Neural progenitor cell (in vitro differentiated cells): ENCODE measurements around the gene MYLK.

Experiments
- CTCF ChIP-seq: fragments of 200-600 bp; sonication (generic); IDR thresholded peaks from 2 replicates; pipeline ENCODE4 v1.5.1; 2017; ENCODE audit warnings: antibody characterized with exemption, mild to moderate bottlenecking
- EZH2 ChIP-seq: fragments of 200-600 bp; sonication (generic); IDR thresholded peaks from 2 replicates; pipeline ENCODE4 v1.6.1; 2017; ENCODE audit warnings: antibody characterized with exemption, mild to moderate bottlenecking, moderate library complexity
- EZH2phosphoT487 ChIP-seq: fragments of 200-600 bp; sonication (generic); IDR thresholded peaks from 2 replicates; pipeline ENCODE4 v1.6.1; 2017; ENCODE audit warnings: antibody characterized with exemption

DNA sequence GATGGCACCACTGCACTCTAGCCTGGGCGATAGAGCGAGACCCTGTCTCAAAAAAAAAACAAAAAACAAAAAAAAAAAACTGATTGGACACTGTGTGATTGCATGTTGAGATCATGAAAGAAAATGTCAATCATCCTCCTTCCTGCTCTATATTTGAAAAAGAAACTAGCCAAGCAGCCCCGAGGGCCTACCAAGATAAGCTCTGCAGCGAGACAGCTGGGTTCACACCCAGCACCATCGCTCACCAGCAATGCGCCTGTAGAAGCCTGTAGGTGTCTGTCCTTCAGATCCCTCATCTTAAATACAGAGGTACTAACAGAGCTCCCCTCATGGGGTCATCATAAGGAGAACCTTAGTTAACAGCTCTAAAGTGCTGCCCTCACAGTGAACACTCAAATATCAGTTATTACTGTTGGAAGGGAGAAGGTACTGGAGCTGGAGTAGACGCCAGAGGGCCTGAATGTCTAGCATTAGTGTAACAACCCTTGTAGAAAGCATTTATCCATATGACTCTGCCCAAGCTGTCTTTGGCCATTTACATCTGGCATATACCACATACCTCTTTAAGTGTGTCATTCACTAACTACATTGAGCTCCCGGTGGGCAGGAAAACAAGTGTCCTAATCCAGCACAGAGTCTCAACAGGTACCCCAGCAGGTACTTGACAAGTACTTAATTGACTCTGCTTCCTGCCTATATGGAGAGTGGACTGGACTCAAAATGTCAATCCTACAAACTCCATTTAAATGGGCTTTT lies 22.9 kb downstream of the MYLK start:
- TF ChIP-seq EZH2 (no peak), CTCF (no peak), EZH2phosphoT487 (no peak)
